GM04504 (cell line): Measurements from ENCODE around the gene LTBP4.

ENCODE experiments used
- DNase-seq: peaks from one replicate; pipeline ENCODE4 v3.0.0-alpha.2; 2012; ENCODE audit warnings: low read depth

The LTBP4 gene

DNA sequence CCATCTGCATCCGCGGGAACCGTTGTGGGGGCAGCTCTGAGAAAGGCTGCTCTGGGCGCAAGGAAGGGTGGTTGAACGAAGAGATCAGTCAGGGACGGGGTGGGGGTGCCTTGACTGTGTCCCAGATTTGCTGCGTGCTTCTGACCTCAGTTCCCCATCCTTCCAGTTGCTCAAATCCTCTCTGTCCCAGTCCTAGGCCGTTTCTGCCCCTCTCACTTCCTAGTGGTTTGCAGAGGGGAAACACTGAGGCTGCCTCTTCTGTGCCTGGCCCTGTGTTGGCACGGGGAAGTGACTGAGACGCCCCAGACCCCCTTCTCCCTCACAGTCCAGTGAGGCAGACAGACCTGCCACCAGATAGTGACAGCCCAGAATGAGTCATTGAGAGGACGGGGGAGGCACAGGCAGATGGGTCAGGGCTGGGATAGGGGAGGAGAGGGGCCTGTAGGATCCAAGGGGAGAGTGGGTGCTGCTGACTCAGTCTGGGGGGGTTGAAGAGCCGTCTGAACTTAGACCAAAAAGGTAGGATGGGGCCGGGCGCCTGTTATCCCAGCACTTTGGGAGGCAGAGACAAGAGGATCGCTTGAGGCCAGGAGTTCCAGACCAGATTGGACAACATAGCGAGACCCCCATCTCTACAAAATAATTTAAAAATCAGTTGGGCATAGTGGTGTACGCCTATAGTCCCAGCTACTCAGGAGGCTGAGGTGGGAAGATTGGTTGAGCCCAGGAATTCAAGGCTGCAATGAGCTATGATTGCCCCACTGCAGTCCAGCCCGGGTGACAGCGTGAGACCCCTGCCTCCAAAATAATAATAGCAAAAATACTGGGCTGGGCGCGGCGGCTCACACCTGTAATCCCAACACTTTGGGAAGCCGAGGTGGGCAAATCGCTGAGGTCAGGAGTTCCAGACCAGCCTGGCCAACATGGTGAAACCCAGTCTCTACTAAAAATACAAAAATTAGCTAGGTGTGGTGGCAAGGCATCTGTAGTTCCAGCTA is 62.8 kb downstream of the LTBP4 start:
- no peak for DNase-seq

DNA sequence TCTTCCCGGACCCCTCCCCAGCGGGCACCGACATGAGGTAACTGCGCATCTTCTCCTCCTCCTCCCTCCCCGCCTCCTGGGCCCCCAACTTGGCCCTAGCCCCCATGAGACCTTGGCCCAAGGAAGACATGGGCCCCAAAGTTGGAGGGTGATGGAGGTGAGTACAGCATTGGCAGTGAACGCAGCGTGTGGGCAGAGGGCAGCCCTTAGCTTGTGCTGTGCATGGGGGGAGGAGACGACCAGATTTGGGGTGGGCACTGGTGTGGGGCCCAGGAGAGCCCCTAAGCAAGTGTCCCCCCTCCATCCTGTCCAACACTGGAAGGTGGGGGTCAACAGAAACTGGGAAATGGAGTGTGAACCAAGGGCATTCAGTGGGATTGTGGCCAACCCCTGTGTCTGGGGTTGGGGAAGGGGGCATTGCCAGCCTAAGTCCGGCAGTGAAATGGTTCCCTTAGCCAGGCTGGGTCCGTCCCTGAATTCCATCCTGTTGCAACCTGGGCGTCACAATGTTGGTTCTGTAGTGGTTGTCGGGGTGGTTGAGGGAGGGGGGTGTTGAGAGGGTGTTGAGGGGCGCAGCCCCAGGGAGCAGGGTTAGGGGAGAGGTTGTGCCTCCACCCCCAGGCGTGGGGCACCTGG is 65.8 kb downstream of the LTBP4 start:
- DNase-seq = no peak

DNA sequence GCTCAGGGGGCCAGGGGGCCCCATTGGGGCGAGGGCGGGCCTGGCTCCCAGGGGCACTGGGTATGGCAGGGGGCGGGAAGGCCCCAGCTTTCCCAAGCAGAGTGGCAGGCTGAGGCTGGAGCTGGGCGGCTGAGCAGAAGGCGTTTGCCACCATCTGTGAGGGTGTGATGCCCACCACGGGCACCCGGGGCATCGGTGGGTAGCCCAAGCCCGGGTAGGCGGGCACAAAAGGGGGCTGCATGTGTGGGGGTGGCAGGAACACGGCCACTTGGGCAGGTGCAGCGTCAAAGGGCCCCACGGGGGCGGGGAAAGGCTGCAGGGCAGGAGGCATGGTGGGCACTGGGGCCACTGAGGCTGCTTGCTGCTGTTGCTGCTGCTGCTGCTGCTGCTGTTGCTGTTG is 66.4 kb downstream of the LTBP4 start:
- DNase-seq = no peak

DNA sequence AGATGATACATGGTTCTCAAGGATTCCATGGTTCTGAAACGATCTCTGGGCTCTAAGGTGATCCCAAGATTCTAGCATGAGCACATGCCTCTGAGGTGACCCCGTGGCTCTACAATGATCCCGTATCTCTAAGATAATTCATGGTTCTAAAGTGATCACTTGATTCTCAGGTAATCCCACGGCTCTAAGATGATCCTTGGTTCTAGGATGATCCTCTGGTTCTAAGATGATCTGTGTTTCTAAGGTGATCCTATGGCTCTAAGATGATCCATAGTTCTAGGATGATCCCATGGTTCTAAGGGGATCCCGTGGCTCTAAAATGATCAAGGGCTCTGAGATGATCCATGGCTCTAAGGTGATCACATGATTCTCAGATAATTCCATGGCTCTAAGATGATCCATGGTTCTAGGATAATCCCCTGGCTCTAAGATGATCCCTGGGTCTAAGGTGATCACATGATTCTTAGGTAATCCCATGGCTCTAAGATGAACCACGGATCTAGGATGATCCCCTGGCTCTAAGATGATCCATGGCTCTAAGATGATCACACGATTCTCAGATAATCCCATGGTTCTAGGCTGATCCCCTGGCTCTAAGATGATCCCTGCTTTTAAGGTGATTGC is 67.9 kb downstream of the LTBP4 start:
- DNase-seq = no peak

DNA sequence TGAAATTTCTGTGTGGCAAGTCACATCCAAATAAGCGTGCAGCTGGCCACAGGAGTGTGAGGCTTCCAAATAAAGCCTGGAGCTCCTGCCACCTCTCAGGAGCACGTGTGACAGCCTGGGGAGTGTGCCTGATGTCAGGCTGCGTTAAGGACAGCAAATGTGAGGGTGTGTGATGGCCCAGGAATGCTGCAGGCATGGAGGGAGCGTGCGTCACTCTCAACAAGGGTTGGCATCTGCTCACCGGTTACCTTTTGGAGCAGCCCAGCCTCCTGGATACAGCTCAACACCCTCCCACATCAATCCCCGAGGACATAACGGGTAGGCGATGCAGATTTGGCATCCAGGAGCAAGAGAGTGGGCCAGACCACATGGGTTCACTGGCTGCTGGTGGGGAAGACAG is 70.2 kb downstream of the LTBP4 start:
- no peak for DNase-seq

DNA sequence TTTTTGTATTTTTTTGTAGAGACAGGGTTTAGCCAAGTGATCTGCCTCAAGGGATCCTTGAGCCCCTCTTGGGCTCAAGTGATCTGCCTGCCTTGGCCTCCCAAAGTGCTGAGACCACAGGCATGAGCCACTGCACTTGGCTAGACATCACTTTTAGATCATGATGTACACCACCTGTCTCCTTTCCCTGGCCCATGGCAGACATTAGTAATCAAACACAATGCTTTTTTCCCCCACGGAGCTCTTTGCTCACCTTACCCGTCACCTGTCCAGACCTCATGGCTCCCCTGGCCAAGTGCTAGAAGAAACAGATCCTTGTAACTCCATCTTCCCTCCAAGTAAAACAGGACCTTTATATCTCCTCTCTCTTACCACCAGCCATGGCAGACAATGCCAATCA is 70.9 kb downstream of the LTBP4 start:
- no peak for DNase-seq

DNA sequence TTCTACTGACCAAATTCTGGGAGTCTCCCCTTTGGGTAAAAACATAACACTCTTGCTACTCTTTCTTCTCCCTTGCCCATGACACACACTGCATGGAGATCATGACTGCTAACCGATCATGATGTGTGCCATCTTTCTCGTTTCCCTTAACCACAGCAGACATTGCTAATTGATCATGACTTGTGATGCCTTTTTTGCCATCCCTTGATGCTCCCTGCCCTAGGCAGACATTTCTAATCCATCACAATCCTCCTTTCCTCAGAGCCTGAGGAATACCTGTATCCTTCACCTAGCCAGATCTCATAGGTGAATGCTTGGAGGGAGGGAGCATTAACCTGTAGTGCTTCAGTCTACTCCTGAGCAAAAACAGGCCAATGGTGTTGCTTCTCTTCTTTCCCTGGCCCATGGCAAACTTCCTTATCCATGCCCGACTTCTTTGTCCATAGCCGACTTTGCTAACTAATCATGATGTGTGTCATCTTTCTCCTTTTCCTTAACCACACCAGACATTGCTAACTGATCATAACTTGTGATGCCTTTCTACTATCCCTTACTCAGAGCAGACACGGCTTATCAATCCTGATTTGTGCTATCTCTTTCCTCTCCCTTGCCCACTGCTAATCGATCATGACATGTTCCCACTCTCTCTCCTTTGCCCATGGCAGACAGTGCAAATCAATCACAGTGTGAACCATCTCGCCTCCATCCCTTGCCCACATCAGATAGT is 71.6 kb downstream of the LTBP4 start:
- DNase-seq = no peak

DNA sequence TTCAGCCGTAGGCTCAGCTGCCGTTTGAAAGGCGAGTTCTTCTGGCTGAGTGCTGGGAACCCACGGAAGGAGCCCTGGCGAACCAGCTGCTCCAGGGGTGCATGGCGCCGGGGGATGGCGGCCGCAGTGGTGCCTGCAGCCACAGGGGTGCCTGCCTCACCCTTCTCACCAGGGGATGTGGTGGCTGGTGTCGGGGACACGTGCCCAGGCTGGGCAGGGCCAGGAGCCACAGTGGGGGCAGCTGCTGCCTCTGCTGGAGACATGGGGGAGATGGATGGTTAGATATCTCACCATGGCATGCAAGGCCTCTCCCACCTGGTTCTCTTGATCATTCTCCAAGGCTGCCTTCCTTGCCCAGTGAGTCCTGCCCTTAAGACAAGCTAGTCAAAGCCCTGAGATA is 72.2 kb downstream of the LTBP4 start:
- DNase-seq = no peak

DNA sequence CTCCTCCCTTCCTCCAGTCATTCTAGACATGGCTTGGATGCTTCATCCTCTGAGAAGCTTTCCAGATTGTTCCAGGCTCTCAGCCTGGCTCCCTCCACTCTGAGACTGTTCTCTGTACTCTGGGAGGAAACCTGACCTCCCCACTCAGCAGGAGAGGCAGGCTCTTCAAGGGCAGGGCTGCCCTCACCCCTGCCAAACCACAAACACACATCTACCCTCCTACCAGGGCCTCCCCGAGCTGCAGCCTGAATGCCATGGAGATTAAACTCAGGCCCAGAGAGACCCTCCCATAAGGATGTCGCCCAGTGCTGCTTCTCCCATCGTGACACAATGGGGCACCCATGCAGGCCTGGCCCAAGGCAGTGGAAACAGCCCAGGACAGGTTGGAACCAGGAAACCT is 73.1 kb downstream of the LTBP4 start:
- DNase-seq = no peak

DNA sequence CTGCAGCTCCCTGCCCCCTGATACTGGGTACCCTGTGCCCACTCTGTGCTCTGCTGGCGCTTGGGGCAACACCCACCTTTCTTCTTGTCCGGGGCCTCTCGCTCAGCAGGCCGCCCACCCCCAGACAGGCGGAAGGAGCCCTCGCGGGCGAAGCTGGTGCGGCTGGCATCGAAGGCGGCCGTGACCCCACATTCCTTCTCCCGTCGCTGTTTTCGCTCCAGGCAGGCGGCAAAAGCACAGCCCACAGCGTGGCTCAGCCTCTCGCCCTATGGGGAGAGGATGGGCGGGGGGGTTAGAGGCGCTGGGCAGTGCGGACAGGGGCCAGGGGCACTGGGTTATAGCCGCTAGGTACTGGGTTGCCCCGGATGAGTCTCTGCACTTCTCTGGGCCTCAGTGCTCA is 76.0 kb downstream of the LTBP4 start:
- no peak for DNase-seq
